WERI-Rb-1 (cell line): ENCODE data around the gene RBMS3.

Source experiments
- DNase-seq: peaks from one replicate; pipeline ENCODE4 v3.0.0-alpha.2; 2020
- H3K27ac ChIP-seq: fragments of 250-450 bp; sonication (Bioruptor Pico); 2 replicates; pipeline ENCODE4 v1.5.1; 2020; ENCODE audit warnings: mild to moderate bottlenecking, moderate library complexity
- H3K27me3 ChIP-seq: fragments of 250-450 bp; sonication (Bioruptor Pico); 2 replicates; pipeline ENCODE4 v1.5.1; 2021; ENCODE audit warnings: mild to moderate bottlenecking, low read depth, moderate library complexity; ENCODE audit not compliant: insufficient read depth, severe bottlenecking
- H3K36me3 ChIP-seq: fragments of 250-450 bp; sonication (Bioruptor Pico); 2 replicates; pipeline ENCODE4 v1.5.1; 2020; ENCODE audit warnings: mild to moderate bottlenecking, moderate library complexity
- H3K4me3 ChIP-seq: 2 replicates; pipeline ENCODE4 v1.5.1; 2011; ENCODE audit warnings: low read depth, mild to moderate bottlenecking, control low read depth, low read length
- H3K9me3 ChIP-seq: fragments of 250-450 bp; sonication (Bioruptor Pico); 2 replicates; pipeline ENCODE4 v1.5.1; 2021; ENCODE audit warnings: mild to moderate bottlenecking, moderate library complexity; ENCODE audit not compliant: severe bottlenecking
- CTCF ChIP-seq: IDR thresholded peaks from 2 replicates; pipeline ENCODE4 v1.5.1; 2011; ENCODE audit warnings: low read depth, mild to moderate bottlenecking, control low read depth, inconsistent platforms, low read length

The RBMS3 gene

GRCh38 chr3:30004481-30004880, 723.6 kb downstream of the RBMS3 start:
- Histone ChIP-seq H3K27ac (no peak overlapping the region), H3K4me3 (no peak overlapping the region), H3K27me3 (no peaks in the 10 kb centered on the region), H3K9me3 (no peaks in the 10 kb centered on the region), H3K36me3 (no peaks in the 10 kb centered on the region)
- TF ChIP-seq CTCF = no peak
- no peak for DNase-seq

- no peak for DNase-seq
- Histone ChIP-seq H3K27me3 (no peaks in the 10 kb centered on the region), H3K36me3 (no peaks in the 10 kb centered on the region), H3K9me3 (no peaks in the 10 kb centered on the region), H3K4me3 (no peak overlapping the region), H3K27ac (no peak overlapping the region)
- TF ChIP-seq CTCF = no peak
Measured at GRCh38 chr3:30006111-30006510, 725.2 kb downstream of the RBMS3 start.

- H3K27me3 ChIP-seq = no peaks in the 10 kb centered on the region
- H3K9me3 ChIP-seq = no peaks in the 10 kb centered on the region
- no peak overlapping the region for H3K27ac ChIP-seq
- no peak for TF ChIP-seq CTCF
- no peak for DNase-seq
- no peaks in the 10 kb centered on the region for H3K36me3 ChIP-seq
- H3K4me3 ChIP-seq = no peak overlapping the region
Measured at GRCh38 chr3:30007668-30008067, 726.8 kb downstream of the RBMS3 start.

- Histone ChIP-seq H3K9me3 (no peaks in the 10 kb centered on the region), H3K4me3 (no peak overlapping the region), H3K36me3 (no peaks in the 10 kb centered on the region), H3K27ac (no peak overlapping the region), H3K27me3 (no peaks in the 10 kb centered on the region)
- TF ChIP-seq CTCF = no peak
- DNase-seq = no peak
Measured at GRCh38 chr3:30011237-30011803, 730.4 kb downstream of the RBMS3 start.

GRCh38 chr3:30012941-30013543, 732.2 kb downstream of the RBMS3 start:
- Histone ChIP-seq H3K36me3 (no peaks in the 10 kb centered on the region), H3K27me3 (no peaks in the 10 kb centered on the region), H3K27ac (no peak overlapping the region), H3K4me3 (no peak overlapping the region), H3K9me3 (no peaks in the 10 kb centered on the region)
- DNase-seq = peak; percentile 64
- peak; percentile 51 for TF ChIP-seq CTCF

GRCh38 chr3:30017901-30018300, 737.0 kb downstream of the RBMS3 start:
- Histone ChIP-seq H3K27me3 (no peaks in the 10 kb centered on the region), H3K4me3 (no peak overlapping the region), H3K27ac (no peak overlapping the region), H3K36me3 (no peaks in the 10 kb centered on the region), H3K9me3 (no peaks in the 10 kb centered on the region)
- no peak for DNase-seq
- TF ChIP-seq CTCF = no peak
